Right ventricle myocardium inferior (tissue), 1 donor: ENCODE measurements around the gene P3H1. TPM values are rescaled to one million over a fixed set of nuclear protein-coding genes. Genes with fewer than 3 reads are reported as not detected.

ENCODE experiments used
- ATAC-seq: fragments of 200-7000 bp; cut with Tn5 transposase; one replicate; pipeline ENCODE4 v1.9.1; 2020; ENCODE audit warnings: mild to moderate bottlenecking, moderate library complexity
- DNase-seq: peaks from one replicate; pipeline ENCODE4 v3.0.0; 2021; ENCODE audit errors: missing footprints
- intact Hi-C: fragments of 100-400 bp; cut with DNase I; formaldehyde crosslinking; loops from one replicate; pipeline ENCODE4 v1.11.0; 2022
- total RNA-seq: library from RNA; stranded (reverse); fragmentation: NEBNext Ultra II Directional; extraction: Animal tissue kit (Norgen Biotek cat#: 25700); gene quantifications from one replicate; pipeline ENCODE4 v1.2.1, GENCODE V29; 2021
- donor health status: DM: no; HTN: yes; CAD: no; lungs with severe emphysema.

P3H1 gene
- total RNA-seq, 1 donor from 2014 or later, result 9.3 TPM

DNA sequence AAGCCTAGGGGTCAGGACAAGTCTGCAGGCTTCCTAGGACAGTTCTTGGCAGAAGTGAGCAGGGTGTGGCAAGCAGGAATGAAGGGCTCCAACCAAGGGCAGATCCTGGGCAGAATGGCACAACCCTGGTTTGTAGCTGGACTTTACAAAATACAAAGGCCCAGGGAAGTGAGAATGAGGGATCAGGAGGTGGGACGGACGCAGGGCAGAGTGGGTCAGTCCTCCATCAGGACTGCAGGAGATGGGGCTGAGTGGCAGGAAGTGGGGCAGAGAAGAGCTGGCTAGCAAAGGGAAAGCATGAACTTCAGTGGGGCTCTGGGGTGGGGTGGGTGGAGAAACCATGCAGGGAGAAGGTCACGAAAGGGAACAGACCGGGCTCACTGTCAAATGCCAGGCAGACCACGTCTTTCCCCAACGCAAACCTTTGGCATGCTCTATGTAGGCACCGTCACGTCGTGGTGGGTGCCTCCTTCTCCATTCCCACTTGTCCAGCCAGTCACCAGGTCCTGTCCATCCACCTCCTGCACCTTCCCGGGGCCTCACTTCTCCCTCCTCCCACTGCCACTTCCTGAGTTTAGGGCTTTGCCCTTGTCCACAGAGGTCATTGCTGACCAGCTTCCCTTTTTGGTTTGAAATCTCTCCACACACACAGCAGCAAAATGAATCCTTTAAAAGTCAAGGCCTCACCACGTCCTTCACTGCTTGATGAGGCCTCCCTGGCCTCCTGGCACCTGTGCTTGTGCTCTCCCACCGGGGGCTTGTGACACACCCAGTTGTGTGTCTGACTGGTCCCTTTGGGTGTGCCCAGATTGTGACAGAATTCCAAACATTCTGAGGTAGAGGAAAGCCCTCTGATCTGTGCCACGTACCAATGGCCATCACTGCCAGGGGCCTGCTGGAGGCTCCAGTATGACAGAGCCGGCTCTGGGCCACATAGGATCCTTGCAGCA lies 18.1 kb downstream of the P3H1 start:
- intact Hi-C loops, result loop anchor here (10.0 kb wide), 1 partner anchor 604 kb away; no protein-coding TSS in a partner anchor
- DNase-seq (no peak), ATAC-seq (no peak)

DNA sequence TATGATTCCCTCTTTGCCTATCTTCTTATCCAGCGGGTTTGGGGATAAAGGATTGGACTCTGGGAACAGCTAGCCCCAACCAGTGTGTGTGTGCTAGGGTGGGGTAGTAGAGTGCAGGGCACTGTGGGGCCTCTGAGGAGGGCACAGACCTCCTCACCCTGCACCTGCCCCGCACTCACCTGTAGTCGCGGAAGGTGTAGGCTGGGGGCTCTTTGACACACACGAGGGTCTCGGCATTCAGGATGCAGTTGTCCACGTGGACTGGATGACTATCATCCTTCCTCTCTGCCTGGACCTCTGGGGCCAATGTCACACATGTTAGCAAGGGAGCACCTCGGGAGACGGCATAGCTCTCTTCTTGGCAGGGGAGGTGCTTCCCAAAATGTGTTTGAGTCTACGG lies 18.8 kb downstream of the P3H1 start:
- no peak for ATAC-seq
- intact Hi-C loops, result loop anchor here (10.0 kb wide), 1 partner anchor 603 kb away; no protein-coding TSS in a partner anchor
- no peak for DNase-seq

GRCh38 chr1:42747125-42747524 lies 19.7 kb downstream of the P3H1 start:
- DNase-seq, result no peak
- intact Hi-C loops, result loop anchor here (2.0 to 10.0 kb wide), 2 partner anchors 170 to 602 kb away; no protein-coding TSS in a partner anchor
- ATAC-seq, result peak; percentile 49

- DNase-seq, result no peak
- no peak for ATAC-seq
- intact Hi-C loops, result loop anchor here (2.0 to 10.0 kb wide), 2 partner anchors 170 to 602 kb away; no protein-coding TSS in a partner anchor
Measured at GRCh38 chr1:42746436-42747105, 20.3 kb downstream of the P3H1 start.

GRCh38 chr1:42745851-42746250 lies 21.0 kb downstream of the P3H1 start:
- DNase-seq, result no peak
- intact Hi-C loops, result loop anchor here (2.0 to 10.0 kb wide), 2 partner anchors 169 to 601 kb away; no protein-coding TSS in a partner anchor
- no peak for ATAC-seq

DNA sequence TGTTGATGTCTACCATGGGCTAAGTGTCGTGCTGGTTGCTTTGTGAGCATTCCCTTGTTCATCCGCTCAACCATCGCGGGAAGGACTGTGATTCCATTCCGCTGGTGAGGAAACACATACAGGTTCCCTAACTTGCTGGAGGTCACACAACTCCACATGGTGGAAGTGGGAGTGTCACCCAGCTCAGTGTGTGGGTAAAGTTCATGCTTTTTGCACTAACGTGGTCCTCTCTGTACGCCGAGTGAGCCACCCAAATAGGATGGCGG lies 22.7 kb downstream of the P3H1 start:
- no peak for ATAC-seq
- intact Hi-C loops, result loop anchor here (10.0 kb wide), 1 partner anchor 599 kb away; no protein-coding TSS in a partner anchor
- no peak for DNase-seq

- ATAC-seq, result no peak
- DNase-seq, result no peak
Measured at GRCh38 chr1:42743317-42744147, 23.3 kb downstream of the P3H1 start.

DNA sequence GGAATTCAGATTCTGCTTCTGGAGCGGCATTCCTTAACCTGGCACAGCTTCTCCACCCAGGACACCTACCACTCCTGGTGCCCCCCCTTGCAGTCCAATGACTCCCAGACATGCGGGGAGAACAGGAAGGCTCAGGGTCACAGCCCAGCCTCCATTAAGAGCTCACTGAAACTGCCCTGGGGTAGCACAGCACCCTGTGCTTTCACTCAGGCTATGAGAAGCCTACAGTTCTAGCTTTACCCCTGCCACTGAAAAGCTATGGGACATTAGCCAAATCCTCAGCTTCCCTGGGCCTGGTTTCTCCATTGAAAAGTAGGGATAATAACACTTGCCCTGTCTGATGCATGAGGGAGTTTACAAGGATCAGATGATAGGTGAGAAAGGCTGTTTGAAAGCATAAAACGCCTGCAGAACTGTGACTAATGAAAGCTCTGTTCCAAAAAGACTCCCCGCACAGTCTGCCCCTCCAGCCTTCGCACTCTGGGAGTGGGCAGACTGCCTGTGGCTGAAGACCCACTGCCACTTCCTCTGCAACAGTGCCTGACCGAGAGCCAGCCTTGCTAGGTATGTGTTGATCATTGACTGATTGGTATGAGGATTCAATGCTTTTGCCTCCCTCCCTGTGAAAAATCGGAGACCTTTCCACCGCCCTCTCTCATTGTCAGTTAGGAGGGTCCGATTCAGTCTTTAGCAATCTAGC lies 24.1 kb downstream of the P3H1 start:
- DNase-seq (no peak), ATAC-seq (no peak)
- intact Hi-C loops, result loop anchor here (10.0 kb wide), 1 partner anchor 598 kb away; no protein-coding TSS in a partner anchor

More at GRCh38 chr1:42743317-42744147, 23.3 kb downstream of the P3H1 start:
- intact Hi-C loops, result loop anchor here (10.0 kb wide), 1 partner anchor 599 kb away; no protein-coding TSS in a partner anchor

DNA sequence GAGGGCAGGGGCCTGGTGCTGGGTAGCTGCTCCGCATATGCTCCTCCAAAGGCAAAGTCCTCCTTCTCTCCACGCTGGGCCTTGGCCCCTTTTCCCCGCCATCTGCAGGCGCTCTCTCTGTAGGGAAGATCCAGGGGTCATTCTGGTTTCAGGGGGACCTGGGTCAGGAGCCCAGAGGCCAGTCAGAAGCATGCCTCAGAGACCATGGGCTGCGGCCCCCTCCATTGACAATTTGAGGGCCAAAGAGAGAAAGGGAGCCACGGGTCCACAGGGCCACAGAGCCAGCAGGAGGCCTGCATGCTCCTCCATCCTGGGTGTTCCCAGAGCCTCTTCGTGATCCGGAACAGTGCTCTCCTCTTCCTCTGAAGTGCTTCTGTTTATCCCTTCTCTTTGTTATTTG lies 24.7 kb downstream of the P3H1 start:
- intact Hi-C loops, result loop anchor here (10.0 kb wide), 1 partner anchor 597 kb away; no protein-coding TSS in a partner anchor
- DNase-seq, result no peak
- no peak for ATAC-seq

DNA sequence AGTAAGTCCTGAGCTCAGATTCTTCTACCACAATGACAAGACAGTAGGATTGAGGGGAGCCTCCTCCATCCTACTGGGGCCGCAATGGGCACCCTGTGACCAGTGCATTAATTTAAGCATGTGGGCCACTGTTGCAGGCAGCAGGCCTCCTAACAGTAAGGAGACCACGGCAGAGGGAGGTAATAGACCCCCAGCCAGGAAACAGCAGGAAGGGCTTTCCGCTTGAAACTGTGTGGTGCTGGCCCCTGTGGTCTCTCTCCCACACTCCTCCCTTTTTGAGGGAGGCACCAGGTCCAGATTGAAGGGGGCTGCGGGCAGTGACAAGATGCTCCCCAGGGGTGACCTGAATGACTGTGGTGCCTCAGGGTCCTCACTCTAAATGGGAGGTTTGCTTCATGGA lies 25.1 kb downstream of the P3H1 start:
- no peak for DNase-seq
- intact Hi-C loops, result loop anchor here (10.0 kb wide), 1 partner anchor 597 kb away; no protein-coding TSS in a partner anchor
- ATAC-seq, result no peak

DNA sequence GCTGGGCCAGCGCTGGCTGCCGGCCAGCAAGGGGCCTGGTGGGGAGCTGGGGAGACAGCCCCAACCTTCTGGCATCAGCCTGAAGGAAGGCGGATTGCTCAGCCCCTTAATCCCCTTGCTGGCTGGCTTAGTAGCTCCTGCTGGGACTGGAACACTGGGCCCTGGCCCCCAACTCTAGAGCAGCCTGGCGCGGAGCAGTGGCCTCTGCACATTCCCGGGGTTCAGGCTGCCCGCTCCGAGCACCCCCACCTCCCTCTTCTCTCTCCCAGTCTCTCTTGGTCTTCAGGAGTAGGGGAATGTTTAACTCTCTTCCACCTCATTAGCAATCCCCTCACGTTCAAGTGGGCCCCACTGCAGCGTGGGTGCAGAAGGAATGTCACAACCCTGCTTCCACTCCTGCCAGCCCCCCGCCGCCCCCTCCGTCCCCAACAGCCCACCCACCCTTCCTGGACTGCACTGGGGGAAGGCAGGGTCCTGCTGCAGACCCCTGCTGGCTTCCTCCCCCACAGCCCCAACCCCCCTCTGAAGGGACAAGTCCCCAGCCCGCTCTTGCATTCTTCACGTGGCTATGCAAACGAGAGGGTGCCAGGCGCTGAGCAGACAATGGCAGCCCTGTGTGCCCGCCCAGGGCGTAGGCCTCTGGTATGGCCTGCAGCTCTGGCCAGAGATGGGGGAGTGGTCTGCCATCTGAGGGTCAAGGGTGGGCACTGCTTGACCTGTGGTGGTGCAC lies 25.8 kb downstream of the P3H1 start:
- intact Hi-C loops, result loop anchor here (10.0 kb wide), 1 partner anchor 596 kb away; no protein-coding TSS in a partner anchor
- DNase-seq (no peak), ATAC-seq (no peak)

DNA sequence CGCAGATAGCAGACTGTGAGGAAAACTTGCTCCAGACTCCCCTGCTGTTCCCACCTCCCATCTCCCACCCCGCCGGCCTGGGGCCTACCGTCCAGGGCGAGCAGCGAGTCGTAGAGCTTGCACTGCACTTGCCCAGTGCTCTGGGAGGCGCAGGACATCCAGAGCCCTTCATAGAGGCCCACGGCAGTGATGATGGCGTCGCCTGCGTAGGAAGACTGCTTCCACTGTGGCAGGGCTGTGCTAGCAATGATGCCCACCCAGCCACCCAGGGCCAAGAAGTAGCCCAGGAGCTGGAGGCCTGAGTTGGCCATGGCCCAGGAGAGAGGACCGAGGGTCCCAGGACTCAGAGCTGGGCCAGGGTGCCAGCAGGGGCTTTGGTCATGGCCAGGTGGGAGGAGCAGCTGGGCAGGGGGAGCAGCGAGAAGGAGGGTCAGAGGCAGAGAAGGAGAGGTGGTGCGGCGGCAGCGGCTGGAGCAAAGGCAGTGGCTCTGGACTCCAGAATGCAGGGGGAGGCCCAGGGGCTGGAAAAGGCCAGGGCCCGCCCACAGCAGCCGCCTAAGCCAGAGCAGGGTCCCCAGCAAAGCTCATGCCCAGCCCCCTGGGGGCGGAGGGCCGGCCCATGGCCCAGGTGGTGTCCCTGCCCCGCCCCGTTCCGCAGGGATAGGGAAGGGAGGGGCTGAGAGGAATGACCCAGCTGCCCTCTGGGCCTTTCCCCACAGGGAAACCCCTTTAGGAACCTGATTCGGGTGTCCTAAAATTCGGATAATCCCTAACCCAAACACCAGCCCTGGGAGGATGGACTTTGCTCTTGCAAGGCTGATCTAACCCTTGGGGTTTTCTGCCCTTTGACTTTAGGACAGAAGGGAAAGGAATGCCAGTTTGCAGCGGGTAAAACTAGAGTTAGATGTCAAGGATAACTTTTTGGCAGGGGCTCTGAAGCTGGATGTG lies 26.8 kb downstream of the P3H1 start, which contains the start of gene CLDN19:
Gene CLDN19, minus strand, starts transcription at position 484 of the 948 bp plus-strand sequence. Its CDS starts 173 bp downstream, at position 311.
- DNase-seq, result no peak
- intact Hi-C loops, result loop anchor here (10.0 kb wide), 1 partner anchor 595 kb away; no protein-coding TSS in a partner anchor
- ATAC-seq, result no peak

GRCh38 chr1:42738678-42739226 lies 28.1 kb downstream of the P3H1 start:
- intact Hi-C loops, result no loop called here
- ATAC-seq, result no peak
- DNase-seq, result no peak

- ATAC-seq (no peak), DNase-seq (no peak)
- intact Hi-C loops, result no loop called here
Measured at GRCh38 chr1:42737986-42738677, 28.7 kb downstream of the P3H1 start.

DNA sequence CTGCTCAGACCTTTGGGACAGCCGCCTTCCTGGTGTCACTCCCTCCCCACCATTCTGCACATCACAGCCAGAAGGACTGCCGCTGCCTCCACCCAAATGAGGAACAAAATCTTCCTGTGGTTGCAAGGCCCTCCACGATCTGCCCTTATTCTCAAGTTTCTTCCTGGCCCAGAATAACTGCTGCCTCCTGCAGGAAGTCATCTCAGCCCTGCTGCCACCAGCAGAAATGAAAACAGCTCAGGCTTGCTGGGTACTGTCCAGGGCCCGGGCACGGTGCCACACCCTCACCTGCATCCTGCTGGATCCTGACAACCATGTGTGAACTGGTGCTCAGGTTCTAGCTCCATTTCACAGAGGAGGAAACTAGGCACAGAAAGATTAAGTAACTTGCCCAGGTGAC lies 29.6 kb downstream of the P3H1 start:
- intact Hi-C loops, result no loop called here
- DNase-seq (no peak), ATAC-seq (peak; percentile 37)
